ENCODE results near the gene RBKS.

GRCh38 chr2:27929916-27930486, 39.8 kb upstream of the RBKS start:
- TF ChIP-seq POLR2AphosphoS5 (IDR thresholded peaks at IDR 0.05), result no peak
- no peak for TF ChIP-seq CTCF (IDR thresholded peaks at IDR 0.05)
- TF ChIP-seq POLR2A (IDR thresholded peaks at IDR 0.05), result no peak

Data from breast epithelium (tissue), 3 donors.